ENCODE data around the gene MPHOSPH8.

The MPHOSPH8 gene

GRCh38 chr13:19664481-19665230 is 31.2 kb downstream of the MPHOSPH8 start:
- no peaks in the 10 kb centered on the region for H3K27me3 ChIP-seq (ENCODE audit: low read depth, low read length)
- H3K36me3 ChIP-seq (ENCODE audit: control insufficient read depth in 1 of 2, insufficient read depth in 2 of 2, low read length in 2 of 2): peaks cover 54 to 91% of the 10 kb centered on the region in 2 donors
- no peak overlapping the region for H3K27ac ChIP-seq (ENCODE audit: low read length)
- H3K9me3 ChIP-seq (ENCODE audit: control insufficient read depth in 1 of 2, low read length in 2 of 2): no peaks in the 10 kb centered on the region
- H3K4me1 ChIP-seq (ENCODE audit: control insufficient read depth in 1 of 2, insufficient read depth in 2 of 2, low read length in 2 of 2): no peaks in the 10 kb centered on the region
- no peak overlapping the region for H3K4me3 ChIP-seq (ENCODE audit: low read depth in 1 of 2, low read length in 2 of 2)

GRCh38 chr13:19665427-19665859 is 32.0 kb downstream of the MPHOSPH8 start:
- Histone ChIP-seq H3K4me3 (ENCODE audit: low read depth in 1 of 2, low read length in 2 of 2) (no peak overlapping the region), H3K27ac (ENCODE audit: low read length) (no peak overlapping the region), H3K36me3 (ENCODE audit: control insufficient read depth in 1 of 2, insufficient read depth in 2 of 2, low read length in 2 of 2) (peaks cover 61 to 93% of the 10 kb centered on the region in 2 donors), H3K4me1 (ENCODE audit: control insufficient read depth in 1 of 2, insufficient read depth in 2 of 2, low read length in 2 of 2) (no peaks in the 10 kb centered on the region), H3K27me3 (ENCODE audit: low read depth, low read length) (no peaks in the 10 kb centered on the region), H3K9me3 (ENCODE audit: control insufficient read depth in 1 of 2, low read length in 2 of 2) (no peaks in the 10 kb centered on the region)

GRCh38 chr13:19668778-19669177 is 35.3 kb downstream of the MPHOSPH8 start:
- Histone ChIP-seq H3K9me3 (ENCODE audit: control insufficient read depth in 1 of 2, low read length in 2 of 2) (no peaks in the 10 kb centered on the region), H3K36me3 (ENCODE audit: control insufficient read depth in 1 of 2, insufficient read depth in 2 of 2, low read length in 2 of 2) (peaks cover 61 to 98% of the 10 kb centered on the region in 2 donors), H3K4me3 (ENCODE audit: low read depth in 1 of 2, low read length in 2 of 2) (no peak overlapping the region), H3K27me3 (ENCODE audit: low read depth, low read length) (no peaks in the 10 kb centered on the region), H3K4me1 (ENCODE audit: control insufficient read depth in 1 of 2, insufficient read depth in 2 of 2, low read length in 2 of 2) (no peaks in the 10 kb centered on the region), H3K27ac (ENCODE audit: low read length) (no peak overlapping the region)

DNA sequence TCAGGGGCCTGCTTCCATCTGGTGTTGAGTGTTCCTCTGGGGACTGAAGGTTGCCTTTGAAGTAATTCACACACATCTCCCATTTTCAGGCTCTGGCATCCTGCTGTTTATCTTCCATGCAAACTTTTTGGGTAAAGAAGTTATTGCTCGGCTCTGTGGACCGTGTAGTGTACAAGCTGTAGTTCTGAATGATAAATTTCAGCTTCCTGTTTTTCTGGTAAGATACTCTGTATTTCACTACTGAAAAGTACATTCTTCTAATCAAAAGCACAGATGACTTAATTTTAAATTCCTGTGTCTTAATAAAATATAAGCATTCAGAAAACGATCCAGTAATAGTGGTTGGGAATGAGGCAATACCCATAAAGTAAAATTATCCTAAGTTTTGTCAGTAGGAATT is 36.7 kb downstream of the MPHOSPH8 start:
- H3K4me3 ChIP-seq (ENCODE audit: low read depth in 1 of 2, low read length in 2 of 2): no peak overlapping the region
- no peaks in the 10 kb centered on the region for H3K27me3 ChIP-seq (ENCODE audit: low read depth, low read length)
- no peaks in the 10 kb centered on the region for H3K9me3 ChIP-seq (ENCODE audit: control insufficient read depth in 1 of 2, low read length in 2 of 2)
- no peaks in the 10 kb centered on the region for H3K4me1 ChIP-seq (ENCODE audit: control insufficient read depth in 1 of 2, insufficient read depth in 2 of 2, low read length in 2 of 2)
- peaks cover 67 to 98% of the 10 kb centered on the region in 2 donors for H3K36me3 ChIP-seq (ENCODE audit: control insufficient read depth in 1 of 2, insufficient read depth in 2 of 2, low read length in 2 of 2)
- H3K27ac ChIP-seq (ENCODE audit: low read length): no peak overlapping the region

GRCh38 chr13:19672990-19673389 is 39.5 kb downstream of the MPHOSPH8 start:
- peaks cover 60 to 79% of the 10 kb centered on the region in 2 donors for H3K36me3 ChIP-seq (ENCODE audit: control insufficient read depth in 1 of 2, insufficient read depth in 2 of 2, low read length in 2 of 2)
- H3K9me3 ChIP-seq (ENCODE audit: control insufficient read depth in 1 of 2, low read length in 2 of 2): no peaks in the 10 kb centered on the region
- no peaks in the 10 kb centered on the region for H3K4me1 ChIP-seq (ENCODE audit: control insufficient read depth in 1 of 2, insufficient read depth in 2 of 2, low read length in 2 of 2)
- no peaks in the 10 kb centered on the region for H3K27me3 ChIP-seq (ENCODE audit: low read depth, low read length)
- no peak overlapping the region for H3K27ac ChIP-seq (ENCODE audit: low read length)
- H3K4me3 ChIP-seq (ENCODE audit: low read depth in 1 of 2, low read length in 2 of 2): no peak overlapping the region

- no peaks in the 10 kb centered on the region for H3K27me3 ChIP-seq (ENCODE audit: low read depth, low read length)
- H3K4me3 ChIP-seq (ENCODE audit: low read depth in 1 of 2, low read length in 2 of 2): no peak overlapping the region
- H3K27ac ChIP-seq (ENCODE audit: low read length): no peak overlapping the region
- peaks cover 53 to 72% of the 10 kb centered on the region in 2 donors for H3K36me3 ChIP-seq (ENCODE audit: control insufficient read depth in 1 of 2, insufficient read depth in 2 of 2, low read length in 2 of 2)
- no peaks in the 10 kb centered on the region for H3K9me3 ChIP-seq (ENCODE audit: control insufficient read depth in 1 of 2, low read length in 2 of 2)
- no peaks in the 10 kb centered on the region for H3K4me1 ChIP-seq (ENCODE audit: control insufficient read depth in 1 of 2, insufficient read depth in 2 of 2, low read length in 2 of 2)
These were observed 40.3 kb downstream of the MPHOSPH8 start for GRCh38 chr13:19673473-19674430.

- peaks cover 46 to 61% of the 10 kb centered on the region in 2 donors for H3K36me3 ChIP-seq (ENCODE audit: control insufficient read depth in 1 of 2, insufficient read depth in 2 of 2, low read length in 2 of 2)
- no peaks in the 10 kb centered on the region for H3K27me3 ChIP-seq (ENCODE audit: low read depth, low read length)
- no peaks in the 10 kb centered on the region for H3K9me3 ChIP-seq (ENCODE audit: control insufficient read depth in 1 of 2, low read length in 2 of 2)
- H3K27ac ChIP-seq (ENCODE audit: low read length): no peak overlapping the region
- no peaks in the 10 kb centered on the region for H3K4me1 ChIP-seq (ENCODE audit: control insufficient read depth in 1 of 2, insufficient read depth in 2 of 2, low read length in 2 of 2)
- H3K4me3 ChIP-seq (ENCODE audit: low read depth in 1 of 2, low read length in 2 of 2): no peak overlapping the region
These were observed 41.4 kb downstream of the MPHOSPH8 start for GRCh38 chr13:19674898-19675297.

DNA sequence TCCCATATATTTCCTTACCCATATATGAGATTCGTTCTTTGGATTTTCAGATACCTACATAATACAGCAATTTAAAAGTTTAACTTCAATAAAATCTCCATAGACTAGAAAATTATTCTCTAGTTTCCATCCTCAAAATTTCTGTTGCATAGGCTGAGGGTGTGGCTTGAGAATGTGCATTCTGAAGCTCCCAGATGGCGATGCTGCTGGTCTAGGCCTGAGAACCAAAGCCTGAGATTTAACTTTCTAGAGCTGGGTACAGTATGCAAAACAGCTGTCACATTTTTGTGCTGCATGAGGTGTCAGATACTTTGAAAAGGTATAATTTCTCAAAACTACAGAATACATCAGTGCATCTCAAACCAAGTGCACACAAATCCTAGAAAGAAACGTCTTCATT is 42.7 kb downstream of the MPHOSPH8 start:
- no peak overlapping the region for H3K27ac ChIP-seq (ENCODE audit: low read length)
- H3K36me3 ChIP-seq (ENCODE audit: control insufficient read depth in 1 of 2, insufficient read depth in 2 of 2, low read length in 2 of 2): peaks cover 39 to 48% of the 10 kb centered on the region in 2 donors
- no peaks in the 10 kb centered on the region for H3K9me3 ChIP-seq (ENCODE audit: control insufficient read depth in 1 of 2, low read length in 2 of 2)
- H3K27me3 ChIP-seq (ENCODE audit: low read depth, low read length): no peaks in the 10 kb centered on the region
- no peaks in the 10 kb centered on the region for H3K4me1 ChIP-seq (ENCODE audit: control insufficient read depth in 1 of 2, insufficient read depth in 2 of 2, low read length in 2 of 2)
- no peak overlapping the region for H3K4me3 ChIP-seq (ENCODE audit: low read depth in 1 of 2, low read length in 2 of 2)

DNA sequence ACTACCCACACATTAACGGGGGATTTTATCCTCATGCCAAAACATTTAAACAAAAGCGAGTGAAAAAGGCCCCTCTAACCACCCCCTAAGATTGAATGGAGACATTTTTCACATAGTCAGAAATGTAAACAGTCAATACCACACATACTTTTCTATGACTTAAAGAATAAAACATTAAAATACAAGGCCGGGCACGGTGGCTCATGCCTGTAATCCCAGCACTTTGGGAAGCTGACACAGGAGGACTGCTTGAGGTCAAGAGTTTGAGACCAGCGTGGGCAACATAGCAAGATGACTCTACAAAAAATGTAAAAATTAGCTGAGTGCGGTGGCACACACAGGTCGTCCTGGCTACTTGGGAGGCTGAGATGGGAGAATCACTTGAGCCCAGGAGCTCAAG is 47.3 kb downstream of the MPHOSPH8 start:
- no peaks in the 10 kb centered on the region for H3K27me3 ChIP-seq (ENCODE audit: low read depth, low read length)
- H3K36me3 ChIP-seq (ENCODE audit: control insufficient read depth in 1 of 2, insufficient read depth in 2 of 2, low read length in 2 of 2): peaks cover 4 to 7% of the 10 kb centered on the region in 2 donors
- no peaks in the 10 kb centered on the region for H3K4me1 ChIP-seq (ENCODE audit: control insufficient read depth in 1 of 2, insufficient read depth in 2 of 2, low read length in 2 of 2)
- H3K9me3 ChIP-seq (ENCODE audit: control insufficient read depth in 1 of 2, low read length in 2 of 2): no peaks in the 10 kb centered on the region
- no peak overlapping the region for H3K27ac ChIP-seq (ENCODE audit: low read length)
- no peak overlapping the region for H3K4me3 ChIP-seq (ENCODE audit: low read depth in 1 of 2, low read length in 2 of 2)

DNA sequence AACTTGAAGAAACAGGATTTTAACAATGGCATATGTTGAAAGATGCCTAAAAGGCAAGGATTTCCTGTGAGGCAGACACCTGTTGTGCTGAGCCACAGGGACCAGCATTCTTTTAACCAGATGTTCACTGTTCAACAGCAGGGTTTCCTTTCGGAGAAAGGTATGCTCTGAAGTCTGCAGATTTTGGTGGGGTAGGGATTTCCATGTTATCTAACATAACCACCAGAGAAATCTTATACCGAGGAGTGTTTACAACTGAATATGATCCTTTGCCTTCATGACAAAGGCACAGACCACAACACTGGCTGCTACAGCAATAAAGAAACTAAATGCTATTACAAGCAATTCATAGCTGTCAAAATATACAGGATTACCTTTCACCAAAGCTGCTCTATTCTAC is 48.1 kb downstream of the MPHOSPH8 start:
- Histone ChIP-seq H3K27ac (ENCODE audit: low read length) (no peak overlapping the region), H3K9me3 (ENCODE audit: control insufficient read depth in 1 of 2, low read length in 2 of 2) (no peaks in the 10 kb centered on the region), H3K27me3 (ENCODE audit: low read depth, low read length) (no peaks in the 10 kb centered on the region), H3K4me3 (ENCODE audit: low read depth in 1 of 2, low read length in 2 of 2) (no peak overlapping the region), H3K4me1 (ENCODE audit: control insufficient read depth in 1 of 2, insufficient read depth in 2 of 2, low read length in 2 of 2) (no peaks in the 10 kb centered on the region), H3K36me3 (ENCODE audit: control insufficient read depth in 1 of 2, insufficient read depth in 2 of 2, low read length in 2 of 2) (peaks cover under 1 to 4% of the 10 kb centered on the region in 2 donors)

DNA sequence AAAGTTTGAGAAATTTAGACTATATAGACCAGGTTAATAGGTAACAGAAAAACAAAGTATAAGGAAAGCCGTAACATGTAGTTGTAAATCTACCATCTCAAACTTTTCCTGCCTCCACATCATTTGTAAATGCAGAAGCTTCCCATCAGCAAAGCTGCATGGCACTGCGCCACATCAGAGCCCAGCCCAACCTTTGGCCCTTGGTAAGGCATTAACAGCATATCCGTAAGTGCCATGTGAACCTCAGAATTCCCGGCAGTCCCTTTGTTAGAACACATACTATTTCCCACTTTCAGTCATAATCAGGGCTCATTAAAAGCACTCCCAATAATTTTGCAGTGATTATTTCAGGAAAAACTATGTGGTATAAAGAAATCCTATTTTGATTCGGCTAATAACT is 51.6 kb downstream of the MPHOSPH8 start:
- peaks cover 0 to 7% of the 10 kb centered on the region in 2 donors for H3K36me3 ChIP-seq (ENCODE audit: control insufficient read depth in 1 of 2, insufficient read depth in 2 of 2, low read length in 2 of 2)
- H3K27ac ChIP-seq (ENCODE audit: low read length): no peak overlapping the region
- H3K27me3 ChIP-seq (ENCODE audit: low read depth, low read length): no peaks in the 10 kb centered on the region

More for the DNA sequence above, 51.6 kb downstream of the MPHOSPH8 start:
- Histone ChIP-seq H3K4me3 (ENCODE audit: low read depth in 1 of 2, low read length in 2 of 2) (no peak overlapping the region), H3K9me3 (ENCODE audit: control insufficient read depth in 1 of 2, low read length in 2 of 2) (no peaks in the 10 kb centered on the region), H3K4me1 (ENCODE audit: control insufficient read depth in 1 of 2, insufficient read depth in 2 of 2, low read length in 2 of 2) (no peaks in the 10 kb centered on the region)
